ENCODE results near the gene WWTR1. TPM values are rescaled to one million over a fixed set of nuclear protein-coding genes. Genes with fewer than 3 reads are reported as not detected.

WWTR1 gene
- total RNA-seq, 4 donors from 2014 or later, result 11.3 to 30.7 (median 17.6) TPM

DNA sequence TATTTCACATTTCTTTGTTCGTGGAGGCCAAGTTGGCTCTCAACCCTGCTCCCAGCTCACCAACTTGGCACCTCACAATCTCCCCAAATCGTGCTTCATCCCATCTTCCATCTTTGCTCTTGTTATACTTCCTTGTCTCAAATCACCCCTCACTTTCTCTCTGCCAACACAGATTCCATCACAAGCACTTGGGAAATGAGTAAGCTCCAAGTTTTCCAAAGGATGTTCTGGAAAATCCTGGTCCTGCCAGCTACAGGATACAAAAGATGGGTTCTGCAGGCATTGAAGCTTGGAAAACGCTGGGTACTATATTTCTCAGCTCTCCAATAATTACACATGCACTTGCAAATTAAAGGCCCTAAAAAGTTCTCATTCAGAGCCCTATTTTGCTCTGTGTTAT, 187.4 kb downstream of the WWTR1 start:
- DNase-seq (no peak), ATAC-seq (no peak)
- H3K4me3 ChIP-seq, result no peak overlapping the region
- peaks cover 19 to 21% of the 10 kb centered on the region in 2 donors for H3K4me1 ChIP-seq
- H3K9me3 ChIP-seq, result no peaks in the 10 kb centered on the region
- H3K27me3 ChIP-seq, result no peaks in the 10 kb centered on the region
- no peak overlapping the region for H3K27ac ChIP-seq
- TF ChIP-seq, protein P1, sequence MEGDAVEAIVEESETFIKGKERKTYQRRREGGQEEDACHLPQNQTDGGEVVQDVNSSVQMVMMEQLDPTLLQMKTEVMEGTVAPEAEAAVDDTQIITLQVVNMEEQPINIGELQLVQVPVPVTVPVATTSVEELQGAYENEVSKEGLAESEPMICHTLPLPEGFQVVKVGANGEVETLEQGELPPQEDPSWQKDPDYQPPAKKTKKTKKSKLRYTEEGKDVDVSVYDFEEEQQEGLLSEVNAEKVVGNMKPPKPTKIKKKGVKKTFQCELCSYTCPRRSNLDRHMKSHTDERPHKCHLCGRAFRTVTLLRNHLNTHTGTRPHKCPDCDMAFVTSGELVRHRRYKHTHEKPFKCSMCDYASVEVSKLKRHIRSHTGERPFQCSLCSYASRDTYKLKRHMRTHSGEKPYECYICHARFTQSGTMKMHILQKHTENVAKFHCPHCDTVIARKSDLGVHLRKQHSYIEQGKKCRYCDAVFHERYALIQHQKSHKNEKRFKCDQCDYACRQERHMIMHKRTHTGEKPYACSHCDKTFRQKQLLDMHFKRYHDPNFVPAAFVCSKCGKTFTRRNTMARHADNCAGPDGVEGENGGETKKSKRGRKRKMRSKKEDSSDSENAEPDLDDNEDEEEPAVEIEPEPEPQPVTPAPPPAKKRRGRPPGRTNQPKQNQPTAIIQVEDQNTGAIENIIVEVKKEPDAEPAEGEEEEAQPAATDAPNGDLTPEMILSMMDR (IDR thresholded peaks at IDR 0.05 in 4 of 5, conservative IDR thresholded peaks at IDR 0.05 in 1 of 5), result no peak
- TF ChIP-seq POLR2A (IDR thresholded peaks at IDR 0.05), result no peak
- intact Hi-C loops (cut with DNase I; ENCODE audit: low total_unique reads) (loop anchor here (10.0 kb wide), 1 partner anchor 516 kb away; no protein-coding TSS in a partner anchor), in situ Hi-C loops (cut with MboI; ENCODE audit: low sequenced_read_pairs in 4 of 4) (loop anchor here in 1 of 4 donors (10.0 kb wide), 1 partner anchor 76 kb away; no protein-coding TSS in a partner anchor)
- H3K36me3 ChIP-seq, result no peaks in the 10 kb centered on the region

DNA sequence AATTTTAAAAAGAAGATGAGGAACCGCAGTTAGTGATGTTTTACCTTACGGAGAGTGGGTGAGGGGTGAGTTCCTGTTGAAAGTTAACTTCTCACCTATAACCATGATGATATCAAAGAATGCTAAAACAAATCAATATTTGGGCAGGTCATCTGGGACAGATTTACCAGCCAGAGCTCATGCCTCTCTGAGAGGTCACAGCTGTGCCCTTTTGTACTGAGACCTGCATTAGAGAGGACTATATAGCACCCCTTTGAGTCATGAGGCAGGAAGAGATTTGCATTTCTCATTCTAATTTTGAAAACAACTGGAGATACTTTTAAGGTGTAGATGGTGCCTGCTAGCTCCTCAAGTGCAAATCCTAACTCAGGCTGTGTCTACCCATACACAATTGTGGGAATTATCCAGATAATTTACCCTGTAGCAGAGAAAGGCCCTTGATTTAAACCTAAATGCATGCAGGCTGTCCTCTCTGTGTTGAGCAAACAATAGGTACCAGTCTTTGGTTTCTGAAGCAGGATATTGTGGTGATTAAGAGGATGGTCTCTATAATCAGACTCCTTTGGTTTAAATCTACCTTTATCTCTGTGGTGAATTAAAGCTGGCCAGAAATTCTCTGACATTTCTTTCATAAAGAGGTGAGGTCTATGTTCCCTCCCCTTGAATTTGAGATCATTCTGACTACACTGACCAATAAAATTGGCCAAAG, 189.2 kb downstream of the WWTR1 start:
- Histone ChIP-seq H3K4me1 (peaks cover 14 to 15% of the 10 kb centered on the region in 2 donors), H3K27me3 (no peaks in the 10 kb centered on the region), H3K36me3 (no peaks in the 10 kb centered on the region), H3K4me3 (no peak overlapping the region), H3K9me3 (no peaks in the 10 kb centered on the region), H3K27ac (no peak overlapping the region)
- DNase-seq (no peak), ATAC-seq (no peak)
- intact Hi-C loops (cut with DNase I; ENCODE audit: low total_unique reads), result no loop called here
- TF ChIP-seq, protein P1 (IDR thresholded peaks at IDR 0.05 in 4 of 5, conservative IDR thresholded peaks at IDR 0.05 in 1 of 5), result no peak
- TF ChIP-seq POLR2A (IDR thresholded peaks at IDR 0.05), result no peak
- in situ Hi-C loops (cut with MboI; ENCODE audit: low sequenced_read_pairs in 4 of 4), result no loop called here

Other genes starting within 250 kb of the WWTR1 start
- 1 to 10 TPM in 1 of 4 donors, under 1 TPM in 1, not detected in 2; 0.13 to 2.3 TPM for gene TM4SF4, start 183.3 kb downstream of the WWTR1 start, total RNA-seq
- gene COMMD2, start 94.5 kb upstream of the WWTR1 start, total RNA-seq, result 10 to 100 TPM in 1 of 4 donors, 1 to 10 TPM in 3; 7.9 to 10.0 (median 8.6) TPM
- gene ANKUB1, start 134.5 kb upstream of the WWTR1 start, total RNA-seq, result not detected
- 10 to 100 TPM; 48.3 to 63.6 (median 56.9) TPM for gene RNF13, start 155.2 kb upstream of the WWTR1 start, total RNA-seq